Adrenal gland (tissue), 12 donors: ENCODE results near the gene GYPC. TPM values are rescaled to one million over a fixed set of nuclear protein-coding genes. Genes with fewer than 3 reads are reported as not detected.
"Not testable (repeated sequence)": the region's sequence is repeated elsewhere in the genome, so short reads cannot be mapped to it uniquely, and the experiment has no call there.

Experiments
- DNase-seq, 7 donors: peaks; one replicate each; pipeline ENCODE4 v3.0.0-alpha.2; 2019 to 2020
- H3K27ac ChIP-seq, 5 donors: fragments of 200-600 bp; sonication (generic) in 4 of 5; 1 replicate in 3 of 5; 2 replicates in 2 of 5; pipeline versions ENCODE4 v1.5.1 to v1.8.0; 2016 to 2020; ENCODE audit warnings: mild to moderate bottlenecking in 1 of 5
- H3K27me3 ChIP-seq: fragments of 200-600 bp; 2 replicates; pipeline ENCODE4 v1.8.0; 2021
- H3K36me3 ChIP-seq, 2 donors: fragments of 200-600 bp; replicated peaks in 1 of 2; 1 replicate in 1 of 2; 2 replicates in 1 of 2; pipeline versions ENCODE4 v1.5.1 to v1.8.0; 2018 to 2022
- H3K4me1 ChIP-seq, 2 donors: fragments of 200-600 bp; replicated peaks in 1 of 2; 1 replicate in 1 of 2; 2 replicates in 1 of 2; pipeline versions ENCODE4 v1.5.1 to v1.8.0; 2018 to 2021
- H3K4me3 ChIP-seq, 4 donors: fragments of 200-600 bp; sonication (generic) in 3 of 4; one replicate each; pipeline ENCODE4 v1.5.1; 2016 to 2018
- H3K9me3 ChIP-seq, 3 donors: fragments of 200-600 bp; sonication (generic) in 1 of 3; replicated peaks in 1 of 3; 1 replicate in 2 of 3; 2 replicates in 1 of 3; pipeline versions ENCODE4 v1.5.1 to v1.8.0; 2016 to 2021
- POLR2A ChIP-seq, 2 donors: fragments of 450-650 bp; IDR thresholded peaks; one replicate each; pipeline ENCODE4 v1.6.1; 2017; ENCODE audit warnings: antibody characterized with exemption in 2 of 2, mild to moderate bottlenecking in 2 of 2, moderate library complexity in 1 of 2
- WGBS, 4 donors: extraction: QIAGEN DNeasy Blood & Tissue Kit in 2 of 4; methylation state at CpG; one replicate each; pipeline versions ENCODE4 v1.1.5 to v1.1.7; 2013 to 2017; 5-methylcytosine and 5-hydroxymethylcytosine counted together
- intact Hi-C, 2 donors: fragments of 100-400 bp; cut with DNase I; formaldehyde crosslinking; loops; one replicate each; pipeline versions ENCODE4 v1.14.1 to v1.15.0; 2022 to 2023
- polyA plus RNA-seq, 3 donors: library from polyadenylated mRNA; stranded (reverse); fragments of 200-250 nt in 2 of 3; fragments of 350-450 nt in 1 of 3; fragmentation: Illumina TruSeq in 1 of 3; extraction: RNeasy Lipid Tissue Mini Kit (QIAGEN cat#74804) in 1 of 3; gene quantifications; one replicate each; pipeline ENCODE4 v1.2.3, GENCODE V29; 2013 to 2014
- total RNA-seq, 9 donors: library from RNA; depleted of rRNA in 4 of 9; stranded (reverse); fragments of >200 nt in 4 of 9; fragments of 120-200 nt in 1 of 9; fragmentation: NEBNext Ultra II Directional in 1 of 9; extraction: Animal tissue kit (Norgen Biotek cat#: 25700) in 1 of 9; gene quantifications; one replicate each; pipeline versions ENCODE4 v1.1.0 to v1.2.4, GENCODE V29; 2013 to 2023
- TF ChIP-seq, protein P1 (sequence below), 6 experiments: fragments of 450-650 bp in 4 of 6; fragments of 200-600 bp in 2 of 6; sonication (generic) in 1 of 6; IDR thresholded peaks; 1 replicate in 5 of 6; 2 replicates in 1 of 6; pipeline versions ENCODE4 v1.5.1 to v1.8.0; 2016 to 2021; ENCODE audit warnings: antibody characterized with exemption in 6 of 6, mild to moderate bottlenecking in 2 of 6, moderate library complexity in 1 of 6
- donor health status: healthy with polysubstance abuse.
- donor health status: Bipolar disorder and iron deficiency.
- donor health status: DM: yes; HTN: yes; CAD: no.
- donor health status: DM: no; HTN: no; CAD: no.
- donor health status: DM: no; HTN: no; CAD: no.
- donor health status: DM: yes; HTN: yes; CAD: no.

The GYPC gene
- total and polyA plus RNA-seq, 12 donors = 84.3 to 225 (median 127) TPM

- TF ChIP-seq POLR2A (IDR thresholded peaks at IDR 0.05) = no peak
- TF ChIP-seq, protein P1, sequence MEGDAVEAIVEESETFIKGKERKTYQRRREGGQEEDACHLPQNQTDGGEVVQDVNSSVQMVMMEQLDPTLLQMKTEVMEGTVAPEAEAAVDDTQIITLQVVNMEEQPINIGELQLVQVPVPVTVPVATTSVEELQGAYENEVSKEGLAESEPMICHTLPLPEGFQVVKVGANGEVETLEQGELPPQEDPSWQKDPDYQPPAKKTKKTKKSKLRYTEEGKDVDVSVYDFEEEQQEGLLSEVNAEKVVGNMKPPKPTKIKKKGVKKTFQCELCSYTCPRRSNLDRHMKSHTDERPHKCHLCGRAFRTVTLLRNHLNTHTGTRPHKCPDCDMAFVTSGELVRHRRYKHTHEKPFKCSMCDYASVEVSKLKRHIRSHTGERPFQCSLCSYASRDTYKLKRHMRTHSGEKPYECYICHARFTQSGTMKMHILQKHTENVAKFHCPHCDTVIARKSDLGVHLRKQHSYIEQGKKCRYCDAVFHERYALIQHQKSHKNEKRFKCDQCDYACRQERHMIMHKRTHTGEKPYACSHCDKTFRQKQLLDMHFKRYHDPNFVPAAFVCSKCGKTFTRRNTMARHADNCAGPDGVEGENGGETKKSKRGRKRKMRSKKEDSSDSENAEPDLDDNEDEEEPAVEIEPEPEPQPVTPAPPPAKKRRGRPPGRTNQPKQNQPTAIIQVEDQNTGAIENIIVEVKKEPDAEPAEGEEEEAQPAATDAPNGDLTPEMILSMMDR (IDR thresholded peaks at IDR 0.05) = no peak
These were observed 52.0 kb downstream of the GYPC start for GRCh38 chr2:126707941-126708340.

DNA sequence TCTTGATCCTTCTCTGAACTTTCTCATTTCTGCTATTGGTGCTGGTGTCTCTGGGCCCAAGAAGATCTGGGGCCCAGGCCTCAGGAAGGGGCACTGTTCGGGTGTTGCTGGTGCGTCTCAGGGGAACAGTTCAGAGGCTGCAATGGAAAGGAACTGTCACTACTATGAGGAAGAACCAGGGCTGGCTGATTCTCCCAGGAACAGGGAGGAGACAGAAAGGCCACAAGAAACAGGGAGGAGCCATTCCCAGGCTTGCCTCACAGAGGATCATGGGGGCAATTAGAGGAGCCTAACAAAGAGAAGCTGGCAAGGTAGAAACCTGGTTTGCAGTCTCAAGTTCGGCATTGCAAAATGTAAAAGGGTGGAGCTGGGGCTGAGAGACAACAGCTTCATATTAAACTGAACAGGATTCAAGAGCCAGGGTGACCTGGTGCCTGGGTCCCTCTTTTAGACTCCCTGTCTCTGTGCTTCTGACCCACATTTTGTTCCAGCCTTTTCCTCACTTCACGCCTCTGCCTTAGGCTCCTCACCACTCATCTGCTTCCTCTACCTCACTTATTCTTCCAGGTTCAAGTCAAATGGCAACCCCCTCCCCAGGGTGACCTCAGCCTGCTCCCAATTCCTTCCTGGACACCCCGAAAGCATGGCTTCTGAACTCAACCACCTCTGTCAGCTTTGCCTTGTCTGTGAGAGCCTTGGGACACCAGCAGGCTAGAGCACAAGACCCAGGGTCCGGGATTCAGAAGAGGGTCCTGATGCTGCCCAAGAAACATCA lies 58.4 kb downstream of the GYPC start:
- no peaks in the 10 kb centered on the region for H3K4me1 ChIP-seq
- H3K4me3 ChIP-seq = no peak overlapping the region
- WGBS, 4 donors = 74 to 82% (median 79%) methylated on average over 6 of the region's 6 CpGs
- H3K27ac ChIP-seq = peak overlapping the region in 1 of 5 donors; percentile 34
- TF ChIP-seq POLR2A (IDR thresholded peaks at IDR 0.05) = no peak
- TF ChIP-seq, protein P1 (IDR thresholded peaks at IDR 0.05) = no peak
- H3K27me3 ChIP-seq = no peaks in the 10 kb centered on the region
- H3K36me3 ChIP-seq = no peaks in the 10 kb centered on the region
- intact Hi-C loops = no loop called here
- peak in 3 of 7 donors; percentile 12 to 52 (median 24) for DNase-seq
- H3K9me3 ChIP-seq = no peaks in the 10 kb centered on the region

More at GRCh38 chr2:126707941-126708340, 52.0 kb downstream of the GYPC start:
- DNase-seq = peak in 1 of 7 donors; percentile 36
- Histone ChIP-seq H3K9me3 (no peaks in the 10 kb centered on the region), H3K36me3 (no peaks in the 10 kb centered on the region), H3K27me3 (no peaks in the 10 kb centered on the region), H3K27ac (no peak overlapping the region), H3K4me3 (no peak overlapping the region), H3K4me1 (no peaks in the 10 kb centered on the region)
- intact Hi-C loops = no loop called here
- 68 to 82% (median 78%) methylated on average over 4 of the region's 4 CpGs for WGBS, 4 donors

DNA sequence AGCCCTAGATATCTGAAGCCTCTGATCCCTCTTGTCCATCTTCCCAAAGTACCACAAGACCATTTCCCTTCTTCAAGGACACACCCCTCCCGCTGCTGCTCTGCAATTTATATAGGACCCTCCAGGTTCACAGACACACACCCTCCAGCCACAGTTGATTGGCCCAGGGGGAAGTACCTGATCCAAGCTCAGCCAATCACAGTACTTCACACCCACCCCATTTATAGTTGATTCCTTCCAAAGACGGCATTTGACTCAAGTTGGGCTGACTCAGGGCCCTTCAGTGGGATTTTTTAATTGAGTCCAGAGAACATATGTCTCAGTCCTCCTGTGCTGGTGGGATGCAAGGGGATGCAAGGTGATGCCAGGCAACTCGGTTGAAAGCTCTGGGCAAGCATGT lies 59.2 kb downstream of the GYPC start:
- intact Hi-C loops = no loop called here
- 81 to 88% (median 86%) methylated on average over 3 of the region's 3 CpGs for WGBS, 4 donors
- Histone ChIP-seq H3K4me3 (no peak overlapping the region), H3K36me3 (no peaks in the 10 kb centered on the region), H3K27ac (no peak overlapping the region), H3K9me3 (no peaks in the 10 kb centered on the region), H3K27me3 (no peaks in the 10 kb centered on the region), H3K4me1 (no peaks in the 10 kb centered on the region)
- no peak for TF ChIP-seq POLR2A (IDR thresholded peaks at IDR 0.05)
- TF ChIP-seq, protein P1 (IDR thresholded peaks at IDR 0.05) = no peak
- DNase-seq = no peak

- H3K4me3 ChIP-seq = no peak overlapping the region
- WGBS, 4 donors = 63 to 79% (median 67%) methylated on average over 5 of the region's 5 CpGs
These were observed 59.8 kb downstream of the GYPC start for GRCh38 chr2:126715576-126716406.

GRCh38 chr2:126717277-126717676 lies 61.3 kb downstream of the GYPC start:
- intact Hi-C loops, H3K36me3 ChIP-seq, H3K27ac ChIP-seq, H3K27me3 ChIP-seq, H3K9me3 ChIP-seq, H3K4me1 ChIP-seq, H3K4me3 ChIP-seq: not testable (repeated sequence)
- WGBS, 4 donors = 93 to 97% (median 94%) methylated on average over 10 of the region's 10 CpGs
- peak in 1 of 7 donors; percentile 18 for DNase-seq

More at GRCh38 chr2:126715576-126716406, 59.8 kb downstream of the GYPC start:
- no peaks in the 10 kb centered on the region for H3K36me3 ChIP-seq
- no peaks in the 10 kb centered on the region for H3K4me1 ChIP-seq
- intact Hi-C loops = no loop called here
- peak in 1 of 7 donors; percentile 17 for DNase-seq
- H3K27ac ChIP-seq = no peak overlapping the region
- no peaks in the 10 kb centered on the region for H3K9me3 ChIP-seq
- TF ChIP-seq, protein P1 (IDR thresholded peaks at IDR 0.05) = no peak
- TF ChIP-seq POLR2A (IDR thresholded peaks at IDR 0.05) = no peak
- no peaks in the 10 kb centered on the region for H3K27me3 ChIP-seq
